ENCODE measurements around the gene FBRSL1.

- TF ChIP-seq EZH2 (IDR thresholded peaks at IDR 0.05; ENCODE audit: borderline replicate concordance, low read length) (no peak), CTCF (conservative IDR thresholded peaks at IDR 0.05 in 1 of 2, IDR thresholded peaks at IDR 0.05 in 1 of 2; ENCODE audit: extremely low read depth in 1 of 2, insufficient read depth in 1 of 2, low read depth in 1 of 2, low read length in 2 of 2) (no peak)
Observed at GRCh38 chr12:132476421-132476820, 13.5 kb upstream of the FBRSL1 start.

Measured in mammary epithelial cell (primary cell).